Gastroesophageal sphincter (tissue), 4 donors: ENCODE data around the gene MTSS2. TPM values are rescaled to one million over a fixed set of nuclear protein-coding genes. Genes with fewer than 3 reads are reported as not detected.

Source experiments
- ATAC-seq: fragments of 150-250 bp; one replicate; pipeline ENCODE4 v1.9.1; 2016; ENCODE audit warnings: mild to moderate bottlenecking, moderate library complexity
- H3K27ac ChIP-seq, 4 donors: fragments of 200-600 bp; sonication (generic) in 3 of 4; 1 replicate in 3 of 4; 2 replicates in 1 of 4; pipeline ENCODE4 v1.5.1; 2016 to 2019
- H3K27me3 ChIP-seq: fragments of 200-600 bp; sonication (generic); one replicate; pipeline ENCODE4 v1.5.1; 2019
- H3K36me3 ChIP-seq, 2 donors: fragments of 200-600 bp; sonication (generic); one replicate each; pipeline ENCODE4 v1.5.1; 2019; ENCODE audit warnings: control low read depth in 1 of 2
- H3K4me1 ChIP-seq, 3 donors: fragments of 200-600 bp; sonication (generic); 1 replicate in 2 of 3; 2 replicates in 1 of 3; pipeline ENCODE4 v1.5.1; 2016 to 2019; ENCODE audit warnings: control low read depth in 2 of 3
- H3K4me3 ChIP-seq, 2 donors: fragments of 200-600 bp; sonication (generic); one replicate each; pipeline ENCODE4 v1.5.1; 2019; ENCODE audit warnings: mild to moderate bottlenecking in 1 of 2, moderate library complexity in 1 of 2
- H3K9me3 ChIP-seq, 3 donors: fragments of 200-600 bp; sonication (generic); one replicate each; pipeline ENCODE4 v1.5.1; 2017 to 2019; ENCODE audit warnings: control low read depth in 2 of 3
- EP300 ChIP-seq: sonication (generic); formaldehyde crosslinking; IDR thresholded peaks from one replicate; pipeline ENCODE4 v1.6.1; 2017; ENCODE audit warnings: antibody characterized with exemption, mild to moderate bottlenecking
- POLR2A ChIP-seq, 2 donors: fragments of 450-650 bp; IDR thresholded peaks; one replicate each; pipeline ENCODE4 v1.6.1; 2017; ENCODE audit warnings: antibody characterized with exemption in 2 of 2, mild to moderate bottlenecking in 2 of 2, moderate library complexity in 1 of 2
- POLR2AphosphoS5 ChIP-seq: sonication (generic); formaldehyde crosslinking; IDR thresholded peaks from one replicate; pipeline ENCODE4 v1.6.1; 2017; ENCODE audit warnings: antibody characterized with exemption
- WGBS, 2 donors: methylation state at CpG; one replicate each; pipeline ENCODE4 v1.1.5; 2018; ENCODE audit warnings: low coverage in 1 of 2; 5-methylcytosine and 5-hydroxymethylcytosine counted together
- total RNA-seq, 4 donors: library from RNA; depleted of rRNA; stranded (reverse); fragments of >200 nt; gene quantifications; one replicate each; pipeline ENCODE4 v1.1.0, GENCODE V29; 2016
- TF ChIP-seq, protein P1 (sequence below), 4 experiments: fragments of 200-600 bp in 2 of 4; fragments of 450-650 bp in 2 of 4; sonication (generic) in 1 of 4; IDR thresholded peaks; one replicate each; pipeline ENCODE4 v1.5.1; 2017 to 2019; ENCODE audit warnings: antibody characterized with exemption in 4 of 4, mild to moderate bottlenecking in 2 of 4, moderate library complexity in 2 of 4

MTSS2 gene
- total RNA-seq, 4 donors from 2014 or later: 70.9 to 234 (median 85.9) TPM

DNA sequence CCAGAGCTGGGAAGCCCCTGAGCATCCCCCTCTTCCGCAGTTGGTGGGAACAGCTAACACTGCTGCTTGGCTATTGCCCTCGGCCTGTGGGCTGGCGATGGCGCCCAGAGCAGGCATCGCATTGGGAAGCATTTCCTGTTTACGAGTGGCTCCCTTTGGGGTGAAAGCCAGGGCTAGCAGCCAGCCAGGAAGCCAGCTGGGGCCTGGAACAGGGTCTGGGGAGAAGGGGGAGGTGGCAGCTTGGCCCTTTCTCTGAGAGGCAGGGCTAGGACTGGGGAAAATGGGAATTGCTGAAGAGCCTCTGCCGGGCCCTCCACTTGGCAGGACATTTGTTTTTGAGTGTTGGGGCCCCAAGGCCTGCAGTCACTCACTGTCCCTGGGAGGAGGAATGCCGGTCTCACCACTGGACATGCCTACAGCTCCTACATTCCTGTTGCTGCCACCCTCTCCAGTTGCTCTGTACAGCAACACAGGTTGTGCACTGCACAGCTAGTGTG, 2.4 kb upstream of the MTSS2 start:
- no peak for ATAC-seq

GRCh38 chr16:70687671-70688245, 1.9 kb upstream of the MTSS2 start:
- peaks cover 14 to 91% (median 84%) of the 10 kb centered on the region in 3 donors for H3K4me1 ChIP-seq
- no peak overlapping the region for H3K4me3 ChIP-seq
- no peak for TF ChIP-seq POLR2AphosphoS5
- TF ChIP-seq EP300: no peak
- TF ChIP-seq, protein P1, sequence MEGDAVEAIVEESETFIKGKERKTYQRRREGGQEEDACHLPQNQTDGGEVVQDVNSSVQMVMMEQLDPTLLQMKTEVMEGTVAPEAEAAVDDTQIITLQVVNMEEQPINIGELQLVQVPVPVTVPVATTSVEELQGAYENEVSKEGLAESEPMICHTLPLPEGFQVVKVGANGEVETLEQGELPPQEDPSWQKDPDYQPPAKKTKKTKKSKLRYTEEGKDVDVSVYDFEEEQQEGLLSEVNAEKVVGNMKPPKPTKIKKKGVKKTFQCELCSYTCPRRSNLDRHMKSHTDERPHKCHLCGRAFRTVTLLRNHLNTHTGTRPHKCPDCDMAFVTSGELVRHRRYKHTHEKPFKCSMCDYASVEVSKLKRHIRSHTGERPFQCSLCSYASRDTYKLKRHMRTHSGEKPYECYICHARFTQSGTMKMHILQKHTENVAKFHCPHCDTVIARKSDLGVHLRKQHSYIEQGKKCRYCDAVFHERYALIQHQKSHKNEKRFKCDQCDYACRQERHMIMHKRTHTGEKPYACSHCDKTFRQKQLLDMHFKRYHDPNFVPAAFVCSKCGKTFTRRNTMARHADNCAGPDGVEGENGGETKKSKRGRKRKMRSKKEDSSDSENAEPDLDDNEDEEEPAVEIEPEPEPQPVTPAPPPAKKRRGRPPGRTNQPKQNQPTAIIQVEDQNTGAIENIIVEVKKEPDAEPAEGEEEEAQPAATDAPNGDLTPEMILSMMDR (IDR thresholded peaks at IDR 0.05): no peak
- no peak for TF ChIP-seq POLR2A (IDR thresholded peaks at IDR 0.05)
- H3K36me3 ChIP-seq: no peaks in the 10 kb centered on the region
- no peaks in the 10 kb centered on the region for H3K9me3 ChIP-seq
- no CpG with 5 or more reads among the region's 18 CpGs for WGBS, 2 donors
- H3K27ac ChIP-seq: peak overlapping the region; percentile 95 to 98 (median 97)
- ATAC-seq: no peak
- no peaks in the 10 kb centered on the region for H3K27me3 ChIP-seq

More for the DNA sequence above, 2.4 kb upstream of the MTSS2 start:
- WGBS, 2 donors: 10% methylated on average over 2 of the region's 8 CpGs; no CpG with 5 or more reads in 1 of the 2 donors
- Histone ChIP-seq H3K27me3 (no peaks in the 10 kb centered on the region), H3K9me3 (no peaks in the 10 kb centered on the region), H3K4me1 (peaks cover 16 to 91% (median 84%) of the 10 kb centered on the region in 3 donors), H3K4me3 (no peak overlapping the region), H3K27ac (peak overlapping the region; percentile 95 to 98 (median 97)), H3K36me3 (no peaks in the 10 kb centered on the region)
- no peak for TF ChIP-seq POLR2A (IDR thresholded peaks at IDR 0.05)
- peak; percentile 84 for TF ChIP-seq POLR2AphosphoS5

GRCh38 chr16:70687102-70687511, 1.3 kb upstream of the MTSS2 start:
- no peak for TF ChIP-seq EP300
- TF ChIP-seq, protein P1 (IDR thresholded peaks at IDR 0.05): no peak
- no peak for TF ChIP-seq POLR2AphosphoS5
- no peak for TF ChIP-seq POLR2A (IDR thresholded peaks at IDR 0.05)
- Histone ChIP-seq H3K9me3 (no peaks in the 10 kb centered on the region), H3K27me3 (no peaks in the 10 kb centered on the region), H3K4me3 (no peak overlapping the region), H3K27ac (peak overlapping the region; percentile 83 to 98 (median 97)), H3K36me3 (no peaks in the 10 kb centered on the region), H3K4me1 (peaks cover 9 to 91% (median 84%) of the 10 kb centered on the region in 3 donors)
- no CpG with 5 or more reads among the region's 5 CpGs for WGBS, 2 donors
- no peak for ATAC-seq

GRCh38 chr16:70686376-70687101, 686 bp upstream of the MTSS2 start:
- Histone ChIP-seq H3K4me1 (peaks cover 7 to 91% (median 84%) of the 10 kb centered on the region in 3 donors), H3K27me3 (no peaks in the 10 kb centered on the region), H3K27ac (peak overlapping the region; percentile 83 to 98 (median 97)), H3K36me3 (no peaks in the 10 kb centered on the region), H3K4me3 (peak overlapping the region; percentile 26 to 91), H3K9me3 (no peaks in the 10 kb centered on the region)
- peak; percentile 0 for ATAC-seq
- WGBS, 2 donors: 30% methylated on average over 3 of the region's 29 CpGs; no CpG with 5 or more reads in 1 of the 2 donors
- TF ChIP-seq POLR2A (IDR thresholded peaks at IDR 0.05): no peak
- no peak for TF ChIP-seq POLR2AphosphoS5
- TF ChIP-seq, protein P1 (IDR thresholded peaks at IDR 0.05): no peak
- TF ChIP-seq EP300: no peak

- ATAC-seq: peak; percentile 6
- TF ChIP-seq EP300: no peak
- no peak for TF ChIP-seq POLR2AphosphoS5
- TF ChIP-seq POLR2A (IDR thresholded peaks at IDR 0.05): peak in 1 of 2 donors; percentile 20
- TF ChIP-seq, protein P1 (IDR thresholded peaks at IDR 0.05): peak in 1 of 4 experiments; percentile 14
- Histone ChIP-seq H3K4me3 (peak overlapping the region; percentile 61 to 91), H3K27me3 (no peaks in the 10 kb centered on the region), H3K36me3 (no peaks in the 10 kb centered on the region), H3K27ac (peak overlapping the region; percentile 71 to 98 (median 97)), H3K4me1 (peaks cover 0 to 91% (median 84%) of the 10 kb centered on the region in 3 donors), H3K9me3 (no peaks in the 10 kb centered on the region)
- 0% methylated on average over 12 of the region's 90 CpGs; no CpG with 5 or more reads in 1 of the 2 donors for WGBS, 2 donors
Measured at GRCh38 chr16:70685061-70685937, 554 bp downstream of the MTSS2 start.
